DMS114 treated with DMSO at 0.1 percent for 48 hours (cell line): ENCODE data around the gene TRIM38.
"Not testable (repeated sequence)": the region's sequence is repeated elsewhere in the genome, so short reads cannot be mapped to it uniquely, and the experiment has no call there.

ENCODE experiments used
- DNase-seq: peaks from one replicate; lab custom pipeline; 2025; ENCODE audit not compliant: unreplicated experiment; lab: John Stamatoyannopoulos, UW

The TRIM38 gene

GRCh38 chr6:25962149-25963127 lies at the start of gene TRIM38:
Gene TRIM38 (plus strand): TSS chr6:25962802. CDS start chr6:25966523, 3,721 bp downstream.
- DNase-seq: no peak

- no peak for DNase-seq
Observed at GRCh38 chr6:25913741-25914140, 48.9 kb upstream of the TRIM38 start.

GRCh38 chr6:25916330-25916729 lies 46.3 kb upstream of the TRIM38 start:
- DNase-seq: no peak

GRCh38 chr6:25916789-25917490 lies 45.7 kb upstream of the TRIM38 start:
- DNase-seq: no peak

- DNase-seq: no peak
Observed at GRCh38 chr6:25918083-25918683, 44.4 kb upstream of the TRIM38 start.

GRCh38 chr6:25919657-25920056 lies 42.9 kb upstream of the TRIM38 start:
- DNase-seq: no peak

GRCh38 chr6:25921525-25922203 lies 40.9 kb upstream of the TRIM38 start:
- DNase-seq: no peak

GRCh38 chr6:25922301-25922700 lies 40.3 kb upstream of the TRIM38 start:
- DNase-seq: no peak

GRCh38 chr6:25925876-25926275 lies 36.7 kb upstream of the TRIM38 start:
- DNase-seq: no peak

GRCh38 chr6:25927178-25927577 lies 35.4 kb upstream of the TRIM38 start:
- no peak for DNase-seq

GRCh38 chr6:25927756-25928216 lies 34.8 kb upstream of the TRIM38 start:
- no peak for DNase-seq

- DNase-seq: no peak
Observed at GRCh38 chr6:25928562-25929324, 33.9 kb upstream of the TRIM38 start.

- not testable (repeated sequence) for DNase-seq
Observed at GRCh38 chr6:25929785-25930184, 32.8 kb upstream of the TRIM38 start.

GRCh38 chr6:25930532-25931410 lies 31.8 kb upstream of the TRIM38 start, which contains the start of gene SLC17A2:
Gene SLC17A2 (minus strand): TSS chr6:25930691. CDS start chr6:25925796, 4,895 bp downstream.
- no peak for DNase-seq

- DNase-seq: no peak
Observed at GRCh38 chr6:25931411-25931709, 31.2 kb upstream of the TRIM38 start.

GRCh38 chr6:25934156-25934555 lies 28.4 kb upstream of the TRIM38 start:
- no peak for DNase-seq

GRCh38 chr6:25934735-25935313 lies 27.8 kb upstream of the TRIM38 start:
- DNase-seq: no peak

- no peak for DNase-seq
Observed at GRCh38 chr6:25935953-25936352, 26.6 kb upstream of the TRIM38 start.

GRCh38 chr6:25939593-25939992 lies 23.0 kb upstream of the TRIM38 start:
- no peak for DNase-seq
